PFSK-1 (cell line): Measurements from ENCODE around the gene AKT1.

ENCODE experiments used
- POLR2AphosphoS5 ChIP-seq: IDR thresholded peaks from 2 replicates; pipeline ENCODE4 v1.6.1; 2012; ENCODE audit warnings: low read depth, mild to moderate bottlenecking, control low read depth, low read length, moderate library complexity
- TAF1 ChIP-seq: IDR thresholded peaks from 2 replicates; pipeline ENCODE4 v1.6.1; 2012; ENCODE audit warnings: low read length, control low read depth, borderline replicate concordance; ENCODE audit not compliant: insufficient read depth

DNA sequence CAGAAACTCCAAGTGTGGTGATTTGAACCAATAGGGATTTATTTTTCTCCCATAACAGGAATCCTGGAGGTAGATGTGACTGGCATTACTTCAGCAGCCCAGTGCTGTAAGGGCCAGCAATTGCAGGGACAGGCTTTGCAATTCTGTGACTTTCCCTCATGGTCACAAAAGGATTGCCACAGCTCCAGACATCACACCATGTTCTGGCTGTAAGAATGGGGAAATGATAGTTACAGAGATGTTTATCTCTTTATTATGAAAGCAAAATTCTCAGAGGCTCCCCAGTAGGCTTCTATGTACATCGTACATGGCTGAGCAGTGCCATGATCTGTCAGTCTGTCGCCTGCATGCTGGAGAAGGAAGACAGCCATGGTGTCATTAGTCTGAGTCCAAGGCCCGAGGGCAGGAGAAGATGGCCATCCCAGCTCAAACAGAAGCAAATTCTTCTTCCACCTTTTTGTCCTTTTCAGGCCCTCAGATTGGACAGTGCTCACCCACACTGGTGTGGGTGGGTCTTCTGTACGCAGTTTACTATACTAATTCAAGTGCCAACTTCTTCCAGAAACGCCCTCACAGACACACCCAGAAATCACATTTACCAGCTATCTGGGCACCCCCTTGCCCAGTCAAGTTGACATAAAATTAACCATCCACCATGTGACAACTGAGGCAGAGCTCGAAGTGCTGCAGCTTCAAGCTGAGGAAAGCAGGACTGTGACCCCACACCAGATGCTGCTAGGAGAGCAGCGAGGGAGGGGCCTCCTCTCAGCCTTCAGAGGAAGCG is 22.6 kb upstream of the AKT1 start:
- TF ChIP-seq TAF1: no peak
- TF ChIP-seq POLR2AphosphoS5: no peak
